HG03097 (cell line): ENCODE measurements around the gene PRAMEF14.
"Not testable (repeated sequence)": the region's sequence is repeated elsewhere in the genome, so short reads cannot be mapped to it uniquely, and the experiment has no call there.

Source experiments
- ATAC-seq: cut with Tn5 transposase; IDR thresholded peaks from one replicate; pipeline ENCODE4 v1.9.1; 2021; ENCODE audit not compliant: unreplicated experiment, low FRiP score

Gene PRAMEF14

GRCh38 chr1:13347034-13347433 lies at the start of gene PRAMEF14:
Gene PRAMEF14 (minus strand): TSS chr1:13347134. CDS start chr1:13345314, 1,820 bp downstream.
- not testable (repeated sequence) for ATAC-seq

- not testable (repeated sequence) for ATAC-seq
These were observed 48.4 kb upstream of the PRAMEF14 start for GRCh38 chr1:13395311-13395710.

- not testable (repeated sequence) for ATAC-seq
These were observed 47.8 kb upstream of the PRAMEF14 start for GRCh38 chr1:13394761-13395160.

GRCh38 chr1:13393004-13393403 lies 46.1 kb upstream of the PRAMEF14 start:
- ATAC-seq: not testable (repeated sequence)

- ATAC-seq: not testable (repeated sequence)
These were observed 42.4 kb upstream of the PRAMEF14 start, which contains the start of gene PRAMEF17 for GRCh38 chr1:13389332-13389731. Gene PRAMEF17 (plus strand): TSS chr1:13389632. CDS start chr1:13389658, 26 bp downstream.

- ATAC-seq: not testable (repeated sequence)
These were observed 33.4 kb upstream of the PRAMEF14 start for GRCh38 chr1:13380380-13380779.

- not testable (repeated sequence) for ATAC-seq
These were observed 32.0 kb upstream of the PRAMEF14 start for GRCh38 chr1:13378983-13379382.

GRCh38 chr1:13368544-13368943 lies 21.6 kb upstream of the PRAMEF14 start:
- ATAC-seq: not testable (repeated sequence)

GRCh38 chr1:13366536-13366935 lies 19.6 kb upstream of the PRAMEF14 start:
- not testable (repeated sequence) for ATAC-seq

GRCh38 chr1:13364928-13365327 lies 18.0 kb upstream of the PRAMEF14 start:
- ATAC-seq: not testable (repeated sequence)

- not testable (repeated sequence) for ATAC-seq
These were observed 15.4 kb upstream of the PRAMEF14 start for GRCh38 chr1:13362364-13362763.

GRCh38 chr1:13356774-13357173 lies 9.8 kb upstream of the PRAMEF14 start:
- ATAC-seq: not testable (repeated sequence)

GRCh38 chr1:13354475-13354874 lies 7.5 kb upstream of the PRAMEF14 start:
- ATAC-seq: not testable (repeated sequence)

GRCh38 chr1:13353476-13353875 lies 6.5 kb upstream of the PRAMEF14 start:
- ATAC-seq: not testable (repeated sequence)

- ATAC-seq: not testable (repeated sequence)
These were observed 4.4 kb downstream of the PRAMEF14 start for GRCh38 chr1:13342496-13342895.

GRCh38 chr1:13315281-13315680 lies 31.7 kb downstream of the PRAMEF14 start, which contains the start of gene PRAMEF15:
Gene PRAMEF15 (plus strand): TSS chr1:13315581. CDS start chr1:13318408, 2,827 bp downstream.
- ATAC-seq: not testable (repeated sequence)

- ATAC-seq: not testable (repeated sequence)
These were observed 43.7 kb downstream of the PRAMEF14 start, which contains the start of gene PRAMEF33 for GRCh38 chr1:13303239-13303638. Gene PRAMEF33 (plus strand): TSS chr1:13303539. CDS start chr1:13305955, 2,416 bp downstream.

- ATAC-seq: not testable (repeated sequence)
These were observed 44.7 kb downstream of the PRAMEF14 start for GRCh38 chr1:13302197-13302596.

- ATAC-seq: not testable (repeated sequence)
These were observed 48.2 kb downstream of the PRAMEF14 start for GRCh38 chr1:13298699-13299098.

GRCh38 chr1:13297216-13297931 lies 49.6 kb downstream of the PRAMEF14 start:
- not testable (repeated sequence) for ATAC-seq
